T-helper 1 cell treated with Interleukin-12 subunit alpha and Interleukin-12 subunit beta and Interleukin-4 antibody, amounts not matched to agents 30 ng/mL and 1 ng/mL, for 36 hours (primary cell): ENCODE data around the gene SH2D1B. TPM values are rescaled to one million over a fixed set of nuclear protein-coding genes. Genes with fewer than 3 reads are reported as not detected.
"Not testable (repeated sequence)": the region's sequence is repeated elsewhere in the genome, so short reads cannot be mapped to it uniquely, and the experiment has no call there.

Experiments used
- intact Hi-C: fragments of 100-400 bp; cut with micrococcal nuclease; formaldehyde crosslinking; loops from one replicate; pipeline ENCODE4 v1.15.1; 2024
- total RNA-seq: library from RNA; stranded (reverse); gene quantifications from 2 replicates; pipeline ENCODE4 v1.2.3, GENCODE V29; 2022

Gene SH2D1B
- not detected in 2 replicates for total RNA-seq

GRCh38 chr1:162412002-162412401 is at the start of gene SH2D1B:
Gene SH2D1B, minus strand, starts transcription at chr1:162412136. Its CDS starts 120 bp downstream, at chr1:162412016.
- intact Hi-C loops: no loop called here

GRCh38 chr1:162458236-162458635 is 46.3 kb upstream of the SH2D1B start:
- intact Hi-C loops: no loop called here

- intact Hi-C loops: no loop called here
Measured at GRCh38 chr1:162456323-162456722, 44.4 kb upstream of the SH2D1B start.

GRCh38 chr1:162454361-162454760 is 42.4 kb upstream of the SH2D1B start:
- intact Hi-C loops: not testable (repeated sequence)

GRCh38 chr1:162446946-162447345 is 35.0 kb upstream of the SH2D1B start:
- intact Hi-C loops: no loop called here

GRCh38 chr1:162444903-162445302 is 33.0 kb upstream of the SH2D1B start:
- intact Hi-C loops: no loop called here

- intact Hi-C loops: not testable (repeated sequence)
Measured at GRCh38 chr1:162432977-162433713, 21.2 kb upstream of the SH2D1B start.

GRCh38 chr1:162430583-162430982 is 18.6 kb upstream of the SH2D1B start:
- intact Hi-C loops: no loop called here

GRCh38 chr1:162422662-162423375 is 10.9 kb upstream of the SH2D1B start:
- intact Hi-C loops: no loop called here

- intact Hi-C loops: no loop called here
Measured at GRCh38 chr1:162421258-162422164, 9.6 kb upstream of the SH2D1B start.

- intact Hi-C loops: no loop called here
Measured at GRCh38 chr1:162420120-162420519, 8.2 kb upstream of the SH2D1B start.

GRCh38 chr1:162419450-162419931 is 7.6 kb upstream of the SH2D1B start:
- intact Hi-C loops: not testable (repeated sequence)

- intact Hi-C loops: not testable (repeated sequence)
Measured at GRCh38 chr1:162418584-162418983, 6.6 kb upstream of the SH2D1B start.

- intact Hi-C loops: no loop called here
Measured at GRCh38 chr1:162417650-162418049, 5.7 kb upstream of the SH2D1B start.

GRCh38 chr1:162416909-162417308 is 5.0 kb upstream of the SH2D1B start:
- intact Hi-C loops: no loop called here

GRCh38 chr1:162416215-162416614 is 4.3 kb upstream of the SH2D1B start:
- intact Hi-C loops: no loop called here

- intact Hi-C loops: no loop called here
Measured at GRCh38 chr1:162407539-162407938, 4.4 kb downstream of the SH2D1B start.

GRCh38 chr1:162406811-162407210 is 5.1 kb downstream of the SH2D1B start:
- intact Hi-C loops: no loop called here

- intact Hi-C loops: no loop called here
Measured at GRCh38 chr1:162405800-162406199, 6.1 kb downstream of the SH2D1B start.

- intact Hi-C loops: no loop called here
Measured at GRCh38 chr1:162404550-162405160, 7.3 kb downstream of the SH2D1B start.

- intact Hi-C loops: no loop called here
Measured at GRCh38 chr1:162400790-162401355, 11.1 kb downstream of the SH2D1B start.
